ENCODE results near the gene ARID1B. TPM values are rescaled to one million over a fixed set of nuclear protein-coding genes. Genes with fewer than 3 reads are reported as not detected.

The ARID1B gene
- total RNA-seq, 1 donor from 2014 or later: 75.4 TPM

DNA sequence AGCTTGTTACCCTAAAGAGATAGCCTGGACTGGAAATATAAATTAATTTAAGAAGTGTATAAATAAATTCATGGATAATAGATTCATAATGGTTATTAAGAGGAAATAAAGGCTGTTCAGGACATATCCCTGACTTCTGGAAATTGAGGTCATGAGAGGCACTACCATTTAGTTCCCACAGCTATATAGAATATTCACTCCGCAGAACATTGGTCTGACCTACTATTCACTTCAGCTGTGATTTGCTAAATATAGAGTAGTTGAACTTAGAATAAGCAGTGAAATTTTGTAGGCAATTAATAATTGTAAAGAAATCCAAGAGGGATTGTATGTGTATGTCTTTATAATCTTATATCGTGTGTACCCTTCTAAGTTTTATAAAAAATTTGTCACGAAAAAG lies 112.8 kb downstream of the ARID1B start:
- Histone ChIP-seq H3K27me3 (ENCODE audit: insufficient read depth, low read length) (no peaks in the 10 kb centered on the region), H3K79me2 (ENCODE audit: insufficient read depth, low read length) (peaks cover 95% of the 10 kb centered on the region), H4K20me1 (ENCODE audit: insufficient read depth, low read length) (peaks cover 83% of the 10 kb centered on the region), H3K9ac (ENCODE audit: low read length) (no peak overlapping the region), H3K9me3 (ENCODE audit: insufficient read depth, low read depth, low read length) (no peaks in the 10 kb centered on the region), H2AFZ (ENCODE audit: low read depth, low read length) (no peak overlapping the region), H3K36me3 (ENCODE audit: insufficient read depth, low read length) (no peaks in the 10 kb centered on the region), H3K4me2 (ENCODE audit: low read length) (no peak overlapping the region), H3K4me3 (ENCODE audit: insufficient read depth, low read depth, low read length) (no peak overlapping the region), H3K27ac (ENCODE audit: low read depth, low read length) (no peak overlapping the region), H3K4me1 (ENCODE audit: insufficient read depth, low read length) (peaks cover 4% of the 10 kb centered on the region)
- Mint-ChIP-seq H3K4me1 (ENCODE audit: low read depth, unreplicated experiment) (peaks cover 18% of the 10 kb centered on the region), H3K9me3 (ENCODE audit: unreplicated experiment) (no peaks in the 10 kb centered on the region), H3K4me3 (ENCODE audit: unreplicated experiment) (no peak overlapping the region), H3K36me3 (ENCODE audit: low read depth, unreplicated experiment) (peaks cover 4% of the 10 kb centered on the region), H3K27ac (ENCODE audit: unreplicated experiment) (no peak overlapping the region), H3K27me3 (ENCODE audit: low read depth, unreplicated experiment) (no peaks in the 10 kb centered on the region)
- FAIRE-seq: no peak
- DNase-seq (ENCODE audit: low read depth): no peak
- TF ChIP-seq EZH2 (IDR thresholded peaks at IDR 0.05; ENCODE audit: insufficient read depth, low read length) (no peak), CTCF (IDR thresholded peaks at IDR 0.05; ENCODE audit: insufficient read depth, low read depth, low read length) (no peak)

GRCh38 chr6:156890627-156891314 lies 113.6 kb downstream of the ARID1B start:
- no peak overlapping the region for H3K4me2 ChIP-seq (ENCODE audit: low read length)
- peaks cover 4% of the 10 kb centered on the region for H3K36me3 Mint-ChIP-seq (ENCODE audit: low read depth, unreplicated experiment)
- no peak overlapping the region for H3K27ac ChIP-seq (ENCODE audit: low read depth, low read length)
- no peaks in the 10 kb centered on the region for H3K9me3 Mint-ChIP-seq (ENCODE audit: unreplicated experiment)
- DNase-seq (ENCODE audit: low read depth): peak; percentile 12
- H2AFZ ChIP-seq (ENCODE audit: low read depth, low read length): no peak overlapping the region
- no peak overlapping the region for H3K9ac ChIP-seq (ENCODE audit: low read length)
- TF ChIP-seq CTCF (IDR thresholded peaks at IDR 0.05; ENCODE audit: insufficient read depth, low read depth, low read length) (no peak), EZH2 (IDR thresholded peaks at IDR 0.05; ENCODE audit: insufficient read depth, low read length) (no peak)
- no peaks in the 10 kb centered on the region for H3K27me3 ChIP-seq (ENCODE audit: insufficient read depth, low read length)
- no peak overlapping the region for H3K4me3 ChIP-seq (ENCODE audit: insufficient read depth, low read depth, low read length)
- no peak overlapping the region for H3K27ac Mint-ChIP-seq (ENCODE audit: unreplicated experiment)
- H4K20me1 ChIP-seq (ENCODE audit: insufficient read depth, low read length): peaks cover 83% of the 10 kb centered on the region
- no peak overlapping the region for H3K4me3 Mint-ChIP-seq (ENCODE audit: unreplicated experiment)
- H3K9me3 ChIP-seq (ENCODE audit: insufficient read depth, low read depth, low read length): no peaks in the 10 kb centered on the region
- H3K4me1 ChIP-seq (ENCODE audit: insufficient read depth, low read length): peaks cover 4% of the 10 kb centered on the region
- peaks cover 95% of the 10 kb centered on the region for H3K79me2 ChIP-seq (ENCODE audit: insufficient read depth, low read length)
- no peak for FAIRE-seq
- no peaks in the 10 kb centered on the region for H3K36me3 ChIP-seq (ENCODE audit: insufficient read depth, low read length)
- peaks cover 18% of the 10 kb centered on the region for H3K4me1 Mint-ChIP-seq (ENCODE audit: low read depth, unreplicated experiment)
- no peaks in the 10 kb centered on the region for H3K27me3 Mint-ChIP-seq (ENCODE audit: low read depth, unreplicated experiment)

DNA sequence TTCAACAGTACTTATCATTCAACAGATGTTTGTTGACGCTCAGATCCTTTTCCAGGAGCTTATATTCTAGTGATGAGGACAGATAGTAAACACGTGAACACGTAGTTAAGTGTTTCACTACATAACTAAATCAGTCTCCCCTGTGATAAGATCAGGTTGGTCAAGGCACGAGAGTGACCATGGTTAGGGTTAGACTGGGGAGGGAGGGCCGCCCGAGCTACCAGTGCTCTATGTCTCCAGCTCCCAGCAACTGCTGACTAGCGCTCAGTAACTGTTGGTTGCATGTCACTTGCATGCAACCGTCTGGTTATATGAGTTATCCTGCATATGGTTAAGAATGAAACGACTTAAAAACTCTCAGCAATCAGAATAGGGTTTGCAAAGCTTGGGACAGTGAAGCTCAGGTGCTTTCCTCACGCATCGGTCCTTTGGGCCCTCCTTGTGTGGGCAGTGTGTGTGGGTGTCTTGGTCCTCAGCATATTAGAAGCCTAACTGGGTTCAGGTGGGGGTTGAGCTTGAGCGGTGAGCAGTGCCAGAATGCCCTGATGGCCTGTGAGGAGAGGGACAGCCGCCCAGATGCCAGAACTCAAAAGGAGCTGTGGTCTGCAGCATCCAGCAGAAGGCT lies 120.8 kb downstream of the ARID1B start:
- no peaks in the 10 kb centered on the region for H3K4me1 ChIP-seq (ENCODE audit: insufficient read depth, low read length)
- no peak overlapping the region for H3K9ac ChIP-seq (ENCODE audit: low read length)
- TF ChIP-seq EZH2 (IDR thresholded peaks at IDR 0.05; ENCODE audit: insufficient read depth, low read length) (no peak), CTCF (IDR thresholded peaks at IDR 0.05; ENCODE audit: insufficient read depth, low read depth, low read length) (no peak)
- no peak overlapping the region for H3K27ac ChIP-seq (ENCODE audit: low read depth, low read length)
- Mint-ChIP-seq H3K4me1 (ENCODE audit: low read depth, unreplicated experiment) (peaks cover 4% of the 10 kb centered on the region), H3K9me3 (ENCODE audit: unreplicated experiment) (no peaks in the 10 kb centered on the region), H3K4me3 (ENCODE audit: unreplicated experiment) (no peak overlapping the region), H3K36me3 (ENCODE audit: low read depth, unreplicated experiment) (peaks cover 2% of the 10 kb centered on the region), H3K27me3 (ENCODE audit: low read depth, unreplicated experiment) (no peaks in the 10 kb centered on the region), H3K27ac (ENCODE audit: unreplicated experiment) (no peak overlapping the region)
- H3K27me3 ChIP-seq (ENCODE audit: insufficient read depth, low read length): no peaks in the 10 kb centered on the region
- H3K4me2 ChIP-seq (ENCODE audit: low read length): no peak overlapping the region
- H3K9me3 ChIP-seq (ENCODE audit: insufficient read depth, low read depth, low read length): no peaks in the 10 kb centered on the region
- H4K20me1 ChIP-seq (ENCODE audit: insufficient read depth, low read length): peaks cover 65% of the 10 kb centered on the region
- FAIRE-seq (no peak), DNase-seq (ENCODE audit: low read depth) (no peak)
- H3K4me3 ChIP-seq (ENCODE audit: insufficient read depth, low read depth, low read length): no peak overlapping the region
- no peak overlapping the region for H2AFZ ChIP-seq (ENCODE audit: low read depth, low read length)
- H3K36me3 ChIP-seq (ENCODE audit: insufficient read depth, low read length): no peaks in the 10 kb centered on the region
- peaks cover 80% of the 10 kb centered on the region for H3K79me2 ChIP-seq (ENCODE audit: insufficient read depth, low read length)

All from astrocyte (in vitro differentiated cells and primary cell).